ENCODE results near the gene TRPC3. TPM values are rescaled to one million over a fixed set of nuclear protein-coding genes. Genes with fewer than 3 reads are reported as not detected.

The TRPC3 gene
- polyA plus RNA-seq, 3 donors, result not detected

DNA sequence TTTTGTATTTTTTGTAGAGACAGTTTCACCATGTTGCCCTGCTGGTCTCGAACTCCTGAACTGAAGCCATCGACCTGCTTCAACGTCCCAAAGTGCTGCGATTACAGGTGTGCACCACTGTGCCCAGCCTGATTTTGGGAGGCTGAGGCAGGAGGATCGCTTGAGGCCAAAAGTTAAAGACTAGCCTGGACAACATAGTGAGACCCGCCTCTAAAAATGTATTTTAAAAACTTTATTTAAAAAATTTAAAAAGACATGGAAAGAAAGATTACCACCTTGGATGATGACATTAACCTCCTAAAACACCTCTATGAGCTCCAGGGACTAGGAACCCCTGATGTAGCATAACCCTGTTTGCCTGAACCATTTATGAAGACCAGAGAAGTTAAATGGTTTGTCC is 75.8 kb downstream of the TRPC3 start:
- Mint-ChIP-seq H3K4me3 (no peak overlapping the region), H3K27me3 (ENCODE audit: low read depth in 3 of 3) (peaks cover 11 to 16% (median 12%) of the 10 kb centered on the region in 3 donors), H3K36me3 (no peaks in the 10 kb centered on the region), H3K27ac (peak overlapping the region in 1 of 7 donors; percentile 37), H3K4me1 (peaks cover 6% of the 10 kb centered on the region), H3K9me3 (no peaks in the 10 kb centered on the region)
- Histone ChIP-seq H3K27ac (ENCODE audit: low read depth in 1 of 2, low read length in 2 of 2) (no peak overlapping the region), H3K9me3 (replicated peaks in 1 of 2; ENCODE audit: control insufficient read depth in 1 of 2, insufficient read depth in 1 of 2, low read length in 2 of 2) (no peaks in the 10 kb centered on the region), H3K79me2 (ENCODE audit: insufficient read depth, low read length) (no peaks in the 10 kb centered on the region), H3K4me3 (replicated peaks in 1 of 3; ENCODE audit: low read depth in 2 of 3, low read length in 3 of 3) (no peak overlapping the region), H2AFZ (ENCODE audit: insufficient read depth, low read depth, low read length, poor library complexity, severe bottlenecking) (no peak overlapping the region), H4K20me1 (ENCODE audit: insufficient read depth, low read length) (no peaks in the 10 kb centered on the region), H3K4me1 (ENCODE audit: control insufficient read depth in 1 of 2, insufficient read depth in 2 of 2, low read length in 2 of 2) (no peaks in the 10 kb centered on the region), H3K36me3 (replicated peaks in 1 of 2; ENCODE audit: control insufficient read depth in 1 of 2, insufficient read depth in 2 of 2, low read length in 2 of 2) (no peaks in the 10 kb centered on the region), H3K27me3 (ENCODE audit: control insufficient read depth in 2 of 2, insufficient read depth in 2 of 2, low read length in 2 of 2) (peaks cover 7 to 13% of the 10 kb centered on the region in 2 donors), H3K9ac (ENCODE audit: insufficient read depth, low read length, poor library complexity, severe bottlenecking) (no peak overlapping the region), H3K4me2 (replicated peaks; ENCODE audit: extremely low read depth, low read length, poor library complexity, severe bottlenecking) (no peak overlapping the region)
- 100% methylated on average over 4 of the region's 6 CpGs for WGBS (ENCODE audit: insufficient coverage)
- TF ChIP-seq, protein P1, sequence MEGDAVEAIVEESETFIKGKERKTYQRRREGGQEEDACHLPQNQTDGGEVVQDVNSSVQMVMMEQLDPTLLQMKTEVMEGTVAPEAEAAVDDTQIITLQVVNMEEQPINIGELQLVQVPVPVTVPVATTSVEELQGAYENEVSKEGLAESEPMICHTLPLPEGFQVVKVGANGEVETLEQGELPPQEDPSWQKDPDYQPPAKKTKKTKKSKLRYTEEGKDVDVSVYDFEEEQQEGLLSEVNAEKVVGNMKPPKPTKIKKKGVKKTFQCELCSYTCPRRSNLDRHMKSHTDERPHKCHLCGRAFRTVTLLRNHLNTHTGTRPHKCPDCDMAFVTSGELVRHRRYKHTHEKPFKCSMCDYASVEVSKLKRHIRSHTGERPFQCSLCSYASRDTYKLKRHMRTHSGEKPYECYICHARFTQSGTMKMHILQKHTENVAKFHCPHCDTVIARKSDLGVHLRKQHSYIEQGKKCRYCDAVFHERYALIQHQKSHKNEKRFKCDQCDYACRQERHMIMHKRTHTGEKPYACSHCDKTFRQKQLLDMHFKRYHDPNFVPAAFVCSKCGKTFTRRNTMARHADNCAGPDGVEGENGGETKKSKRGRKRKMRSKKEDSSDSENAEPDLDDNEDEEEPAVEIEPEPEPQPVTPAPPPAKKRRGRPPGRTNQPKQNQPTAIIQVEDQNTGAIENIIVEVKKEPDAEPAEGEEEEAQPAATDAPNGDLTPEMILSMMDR (IDR thresholded peaks at IDR 0.05), result no peak
- intact Hi-C loops (cut with micrococcal nuclease), result no loop called here
- no peak for DNase-seq

DNA sequence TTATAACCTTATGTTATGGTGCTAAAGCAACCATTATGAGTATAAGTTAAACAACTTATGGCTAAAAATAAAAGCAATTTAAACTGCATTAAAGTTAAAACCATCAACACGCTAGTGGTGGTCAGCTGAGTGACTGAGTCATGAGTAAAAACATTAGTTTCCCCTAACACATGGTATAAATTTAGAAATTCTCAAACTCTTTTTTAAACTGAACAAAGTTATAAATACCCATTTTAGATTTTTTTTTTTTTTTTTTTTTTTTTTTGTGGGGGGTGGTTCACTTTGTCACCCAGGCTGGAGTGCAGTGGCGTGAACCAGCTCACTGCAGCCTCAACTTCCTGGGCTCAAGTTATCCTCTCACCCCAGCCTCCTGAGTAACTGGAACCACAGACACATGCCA is 76.2 kb downstream of the TRPC3 start:
- WGBS (ENCODE audit: insufficient coverage), result no CpG with 5 or more reads among the region's 2 CpGs
- peaks cover 9% of the 10 kb centered on the region for H3K4me1 Mint-ChIP-seq
- no peaks in the 10 kb centered on the region for H3K79me2 ChIP-seq (ENCODE audit: insufficient read depth, low read length)
- H3K27ac Mint-ChIP-seq, result peak overlapping the region in 1 of 7 donors; percentile 37
- peaks cover 11 to 15% (median 12%) of the 10 kb centered on the region in 3 donors for H3K27me3 Mint-ChIP-seq (ENCODE audit: low read depth in 3 of 3)
- intact Hi-C loops (cut with micrococcal nuclease), result no loop called here
- H3K9me3 ChIP-seq (replicated peaks in 1 of 2; ENCODE audit: control insufficient read depth in 1 of 2, insufficient read depth in 1 of 2, low read length in 2 of 2), result no peaks in the 10 kb centered on the region
- H3K4me3 ChIP-seq (replicated peaks in 1 of 3; ENCODE audit: low read depth in 2 of 3, low read length in 3 of 3), result no peak overlapping the region
- H3K9me3 Mint-ChIP-seq, result no peaks in the 10 kb centered on the region
- H3K4me2 ChIP-seq (replicated peaks; ENCODE audit: extremely low read depth, low read length, poor library complexity, severe bottlenecking), result no peak overlapping the region
- H3K36me3 ChIP-seq (replicated peaks in 1 of 2; ENCODE audit: control insufficient read depth in 1 of 2, insufficient read depth in 2 of 2, low read length in 2 of 2), result no peaks in the 10 kb centered on the region
- TF ChIP-seq, protein P1 (IDR thresholded peaks at IDR 0.05), result no peak
- peaks cover 2 to 4% of the 10 kb centered on the region in 2 donors for H3K4me1 ChIP-seq (ENCODE audit: control insufficient read depth in 1 of 2, insufficient read depth in 2 of 2, low read length in 2 of 2)
- no peak overlapping the region for H3K27ac ChIP-seq (ENCODE audit: low read depth in 1 of 2, low read length in 2 of 2)
- no peaks in the 10 kb centered on the region for H3K36me3 Mint-ChIP-seq
- H3K9ac ChIP-seq (ENCODE audit: insufficient read depth, low read length, poor library complexity, severe bottlenecking), result no peak overlapping the region
- no peak overlapping the region for H2AFZ ChIP-seq (ENCODE audit: insufficient read depth, low read depth, low read length, poor library complexity, severe bottlenecking)
- no peak for DNase-seq
- H4K20me1 ChIP-seq (ENCODE audit: insufficient read depth, low read length), result no peaks in the 10 kb centered on the region
- no peak overlapping the region for H3K4me3 Mint-ChIP-seq
- peaks cover 7 to 13% of the 10 kb centered on the region in 2 donors for H3K27me3 ChIP-seq (ENCODE audit: control insufficient read depth in 2 of 2, insufficient read depth in 2 of 2, low read length in 2 of 2)
